WTC11 (cell line): ENCODE data around the gene KLRF1. TPM values are rescaled to one million over a fixed set of nuclear protein-coding genes. Genes with fewer than 3 reads are reported as not detected.

ENCODE experiments used
- ATAC-seq: fragments of 200-7000 bp; cut with Tn5 transposase; 2 replicates; pipeline ENCODE4 v1.10.0; 2021; ENCODE audit warnings: mild to moderate bottlenecking, moderate library complexity
- Bru-seq: library from RNA; stranded (reverse); fragments of 400-500 nt; gene quantifications from one replicate; lab custom pipeline; 2021; lab: Mats Ljungman, UMichigan
- CTCF ChIA-PET: fragments of 300-600 bp; sonication (Branson Sonifier 250); formaldehyde crosslinking; loops from one replicate; lab custom pipeline; 2021; ENCODE audit warnings: antibody characterized with exemption; lab: Charles Lee
- POLR2A ChIA-PET: fragments of 350-600 bp; sonication (Branson Sonifier 250); formaldehyde crosslinking; loops from one replicate; lab custom pipeline; 2021; ENCODE audit warnings: antibody characterized with exemption; lab: Charles Lee
- DNase-seq: peaks from one replicate; pipeline ENCODE4 v3.0.0; 2021; ENCODE audit warnings: low spot score
- H3K27ac Mint-ChIP-seq: 2 replicates; pipeline ENCODE4 v1.8.0; 2021; ENCODE audit warnings: mixed read lengths
- H3K27me3 Mint-ChIP-seq: 2 replicates; pipeline ENCODE4 v1.8.0; 2021; ENCODE audit warnings: low read depth, mild to moderate bottlenecking, moderate library complexity, mixed read lengths
- H3K36me3 Mint-ChIP-seq: 2 replicates; pipeline ENCODE4 v1.8.0; 2021; ENCODE audit warnings: mixed read lengths
- H3K4me1 Mint-ChIP-seq: 2 replicates; pipeline ENCODE4 v1.8.0; 2022; ENCODE audit warnings: mixed read lengths
- H3K4me3 Mint-ChIP-seq: 2 replicates; pipeline ENCODE4 v1.8.0; 2021; ENCODE audit warnings: mild to moderate bottlenecking, moderate library complexity, mixed read lengths
- H3K9me3 Mint-ChIP-seq: 2 replicates; pipeline ENCODE4 v1.8.0; 2021; ENCODE audit warnings: mixed read lengths
- ELF4 ChIP-seq: sonication (generic); formaldehyde crosslinking; IDR thresholded peaks from 2 replicates; pipeline ENCODE4 v1.8.1; 2022; ENCODE audit warnings: low read depth, mild to moderate bottlenecking, moderate library complexity, missing genetic modification reagents
- EMX1 ChIP-seq: fragments of 250-450 bp; sonication (Bioruptor Pico); IDR thresholded peaks from 2 replicates; pipeline ENCODE4 v1.8.0; 2021; ENCODE audit warnings: mild to moderate bottlenecking
- IRF2 ChIP-seq: sonication (generic); formaldehyde crosslinking; IDR thresholded peaks from 2 replicates; pipeline ENCODE4 v1.8.0; 2022; ENCODE audit warnings: low read depth, missing genetic modification reagents, borderline replicate concordance
- JAZF1 ChIP-seq: fragments of 250-450 bp; sonication (Bioruptor Pico); IDR thresholded peaks from 2 replicates; pipeline ENCODE4 v1.9.0; 2021; ENCODE audit warnings: moderate library complexity, mild to moderate bottlenecking, inconsistent platforms
- JUN ChIP-seq: sonication (generic); formaldehyde crosslinking; IDR thresholded peaks from 2 replicates; pipeline ENCODE4 v1.8.0; 2023; ENCODE audit warnings: mild to moderate bottlenecking, missing genetic modification reagents
- NFATC4 ChIP-seq: fragments of 250-450 bp; sonication (Bioruptor Pico); IDR thresholded peaks from 2 replicates; pipeline ENCODE4 v1.9.0; 2021; ENCODE audit warnings: mild to moderate bottlenecking
- NR1H2 ChIP-seq: sonication (generic); formaldehyde crosslinking; IDR thresholded peaks from 2 replicates; pipeline ENCODE4 v1.9.0; 2021; ENCODE audit warnings: mild to moderate bottlenecking, moderate library complexity, missing genetic modification reagents
- NR2C2 ChIP-seq: sonication (generic); formaldehyde crosslinking; IDR thresholded peaks from 2 replicates; pipeline ENCODE4 v1.8.0; 2022; ENCODE audit warnings: mild to moderate bottlenecking, missing genetic modification reagents
- SP1 ChIP-seq: sonication (generic); formaldehyde crosslinking; conservative IDR thresholded peaks from 2 replicates; pipeline ENCODE4 v1.8.1; 2022; ENCODE audit warnings: missing genetic modification reagents
- TEAD1 ChIP-seq: sonication (generic); formaldehyde crosslinking; IDR thresholded peaks from 2 replicates; pipeline ENCODE4 v1.8.0; 2022; ENCODE audit warnings: mild to moderate bottlenecking, missing genetic modification reagents
- ZBTB21 ChIP-seq: sonication (generic); formaldehyde crosslinking; IDR thresholded peaks from 2 replicates; pipeline ENCODE4 v1.8.1; 2023; ENCODE audit warnings: mild to moderate bottlenecking, missing genetic modification reagents, borderline replicate concordance
- ZNF121 ChIP-seq: sonication (generic); formaldehyde crosslinking; IDR thresholded peaks from 2 replicates; pipeline ENCODE4 v1.8.0; 2023; ENCODE audit warnings: missing genetic modification reagents
- long read RNA-seq, 3 experiments: library from RNA in 1 of 3; library from capped mRNA in 1 of 3; library from polyadenylated mRNA in 1 of 3; unstranded in 2 of 3; stranded (forward) in 1 of 3; transcript quantifications; one replicate each; pipeline ENCODE4 v2.0.0, GENCODE V29; 2021
- total RNA-seq: library from RNA; stranded (reverse); gene quantifications from 3 replicates; pipeline ENCODE4 v1.2.3, GENCODE V29; 2021
- TF ChIP-seq, protein P1 (sequence below): sonication (generic); formaldehyde crosslinking; IDR thresholded peaks from 2 replicates; pipeline ENCODE4 v1.8.0; 2022; ENCODE audit warnings: mild to moderate bottlenecking, missing genetic modification reagents
- TF ChIP-seq, protein P2 (sequence below): sonication (generic); formaldehyde crosslinking; IDR thresholded peaks from 2 replicates; pipeline ENCODE4 v1.8.1; 2023; ENCODE audit warnings: mild to moderate bottlenecking, missing genetic modification reagents, moderate library complexity
- TF ChIP-seq, protein P3 (sequence below): sonication (generic); formaldehyde crosslinking; IDR thresholded peaks from 2 replicates; pipeline ENCODE4 v1.8.0; 2022; ENCODE audit warnings: mild to moderate bottlenecking, missing genetic modification reagents
- TF ChIP-seq, protein P4 (sequence below): sonication (generic); formaldehyde crosslinking; IDR thresholded peaks from 2 replicates; pipeline ENCODE4 v1.8.0; 2022; ENCODE audit warnings: missing genetic modification reagents
- TF ChIP-seq, protein P5 (sequence below): fragments of 250-450 bp; sonication (Bioruptor Pico); IDR thresholded peaks from 2 replicates; pipeline ENCODE4 v1.9.0; 2021; ENCODE audit warnings: moderate library complexity, mild to moderate bottlenecking, inconsistent platforms, borderline replicate concordance
- TF ChIP-seq, protein P6 (sequence below): sonication (generic); formaldehyde crosslinking; IDR thresholded peaks from 2 replicates; pipeline ENCODE4 v1.8.1; 2023; ENCODE audit warnings: mild to moderate bottlenecking, missing genetic modification reagents, moderate library complexity

The KLRF1 gene, protein sequence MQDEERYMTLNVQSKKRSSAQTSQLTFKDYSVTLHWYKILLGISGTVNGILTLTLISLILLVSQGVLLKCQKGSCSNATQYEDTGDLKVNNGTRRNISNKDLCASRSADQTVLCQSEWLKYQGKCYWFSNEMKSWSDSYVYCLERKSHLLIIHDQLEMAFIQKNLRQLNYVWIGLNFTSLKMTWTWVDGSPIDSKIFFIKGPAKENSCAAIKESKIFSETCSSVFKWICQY
- total RNA-seq: not detected in 3 replicates
- Bru-seq, nascent RNA: percentile 11 among the genes with signal in this experiment
- long read RNA-seq, experiment 1: 0 reads
- long read RNA-seq, experiment 2: 0 reads
- long read RNA-seq, experiment 3: 0 reads

DNA sequence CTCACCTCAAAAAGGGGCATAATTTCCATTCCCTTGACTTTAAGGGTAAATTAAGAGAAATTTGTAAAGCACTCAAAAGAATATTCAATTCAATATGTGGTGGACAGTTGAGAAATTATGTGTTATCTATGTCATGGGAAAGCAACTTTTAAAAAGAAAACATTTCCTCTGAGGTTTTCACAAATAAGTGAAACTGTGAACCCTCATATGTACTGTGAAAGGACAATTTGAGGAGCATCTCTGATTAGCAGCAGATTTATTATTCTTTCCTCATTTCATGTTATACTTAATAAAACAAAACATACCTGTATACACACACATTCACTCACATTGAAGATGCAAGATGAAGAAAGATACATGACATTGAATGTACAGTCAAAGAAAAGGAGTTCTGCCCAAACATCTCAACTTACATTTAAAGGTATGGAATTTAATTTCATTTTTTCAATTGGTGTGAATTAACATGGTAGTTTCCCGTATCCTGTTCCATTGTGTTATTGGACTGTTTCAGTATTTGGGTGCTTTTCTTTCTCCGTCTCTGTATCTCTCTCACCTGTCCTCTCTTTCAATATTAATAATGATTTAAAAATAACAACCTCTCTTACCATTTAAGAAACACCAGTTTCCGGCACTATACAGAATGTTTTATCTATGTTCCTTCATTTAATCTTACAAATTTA lies at the start of gene KLRF1:
Gene KLRF1 (plus strand): TSS at position 273 of the 680 bp plus-strand sequence. CDS start 64 bp downstream, at position 337.
- H3K4me1 Mint-ChIP-seq: no peaks in the 10 kb centered on the region
- H3K4me3 Mint-ChIP-seq: no peak within 1 kb of the TSS
- H3K27me3 Mint-ChIP-seq: peaks cover 8% of the 10 kb centered on the region
- peaks cover 5% of the 10 kb centered on the region for H3K9me3 Mint-ChIP-seq
- TF ChIP-seq IRF2 (CRISPR knock-in tag): no peak
- DNase-seq: no peak
- CTCF ChIA-PET: no interaction called here
- ATAC-seq: no peak
- POLR2A ChIA-PET: no interaction called here
- H3K36me3 Mint-ChIP-seq: no peaks in the 10 kb centered on the region
- no peak within 1 kb of the TSS for H3K27ac Mint-ChIP-seq

DNA sequence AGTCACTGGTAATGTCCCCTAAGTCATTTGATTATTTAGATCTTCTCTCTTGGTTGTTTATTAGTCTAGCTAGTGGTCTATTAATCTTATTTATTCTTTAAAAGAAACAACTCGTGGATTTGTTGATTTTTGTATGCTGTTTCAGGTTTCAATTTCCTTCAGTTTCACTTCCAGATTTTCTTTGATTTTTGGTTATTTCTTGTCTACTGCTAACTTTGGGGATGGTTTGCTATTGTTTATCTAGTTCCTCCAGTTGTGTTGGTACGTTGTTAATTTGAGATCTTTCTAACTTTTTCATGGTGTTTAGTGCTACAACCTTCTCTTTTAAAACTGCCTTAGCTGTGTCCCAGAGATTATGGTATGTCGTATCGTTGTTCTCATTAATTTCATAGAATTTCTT lies 48.1 kb upstream of the KLRF1 start:
- ChIA-PET CTCF (interaction anchor here (1.4 kb wide), 1 partner anchor 28 kb away, joined by 3 read pairs; no protein-coding TSS in a partner anchor), POLR2A (no interaction called here)
- H3K27me3 Mint-ChIP-seq: no peaks in the 10 kb centered on the region
- no peak overlapping the region; the same call in 1 of the 2 replicates for H3K27ac Mint-ChIP-seq
- H3K4me3 Mint-ChIP-seq: no peak overlapping the region
- H3K4me1 Mint-ChIP-seq: peaks cover 51% of the 10 kb centered on the region
- peaks cover 7% of the 10 kb centered on the region; the same call in 1 of the 2 replicates for H3K36me3 Mint-ChIP-seq
- DNase-seq: no peak
- no peak for TF ChIP-seq ZBTB21
- TF ChIP-seq, protein P1, sequence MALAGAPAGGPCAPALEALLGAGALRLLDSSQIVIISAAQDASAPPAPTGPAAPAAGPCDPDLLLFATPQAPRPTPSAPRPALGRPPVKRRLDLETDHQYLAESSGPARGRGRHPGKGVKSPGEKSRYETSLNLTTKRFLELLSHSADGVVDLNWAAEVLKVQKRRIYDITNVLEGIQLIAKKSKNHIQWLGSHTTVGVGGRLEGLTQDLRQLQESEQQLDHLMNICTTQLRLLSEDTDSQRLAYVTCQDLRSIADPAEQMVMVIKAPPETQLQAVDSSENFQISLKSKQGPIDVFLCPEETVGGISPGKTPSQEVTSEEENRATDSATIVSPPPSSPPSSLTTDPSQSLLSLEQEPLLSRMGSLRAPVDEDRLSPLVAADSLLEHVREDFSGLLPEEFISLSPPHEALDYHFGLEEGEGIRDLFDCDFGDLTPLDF: no peak
- TF ChIP-seq, protein P2, sequence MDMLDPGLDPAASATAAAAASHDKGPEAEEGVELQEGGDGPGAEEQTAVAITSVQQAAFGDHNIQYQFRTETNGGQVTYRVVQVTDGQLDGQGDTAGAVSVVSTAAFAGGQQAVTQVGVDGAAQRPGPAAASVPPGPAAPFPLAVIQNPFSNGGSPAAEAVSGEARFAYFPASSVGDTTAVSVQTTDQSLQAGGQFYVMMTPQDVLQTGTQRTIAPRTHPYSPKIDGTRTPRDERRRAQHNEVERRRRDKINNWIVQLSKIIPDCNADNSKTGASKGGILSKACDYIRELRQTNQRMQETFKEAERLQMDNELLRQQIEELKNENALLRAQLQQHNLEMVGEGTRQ (CRISPR knock-in tag): no peak
- no peak for TF ChIP-seq NR1H2 (CRISPR knock-in tag)
- TF ChIP-seq, protein P3, sequence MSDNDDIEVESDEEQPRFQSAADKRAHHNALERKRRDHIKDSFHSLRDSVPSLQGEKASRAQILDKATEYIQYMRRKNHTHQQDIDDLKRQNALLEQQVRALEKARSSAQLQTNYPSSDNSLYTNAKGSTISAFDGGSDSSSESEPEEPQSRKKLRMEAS (CRISPR knock-in tag): no peak
- no peak for TF ChIP-seq JUN (CRISPR knock-in tag)
- TF ChIP-seq, protein P4, sequence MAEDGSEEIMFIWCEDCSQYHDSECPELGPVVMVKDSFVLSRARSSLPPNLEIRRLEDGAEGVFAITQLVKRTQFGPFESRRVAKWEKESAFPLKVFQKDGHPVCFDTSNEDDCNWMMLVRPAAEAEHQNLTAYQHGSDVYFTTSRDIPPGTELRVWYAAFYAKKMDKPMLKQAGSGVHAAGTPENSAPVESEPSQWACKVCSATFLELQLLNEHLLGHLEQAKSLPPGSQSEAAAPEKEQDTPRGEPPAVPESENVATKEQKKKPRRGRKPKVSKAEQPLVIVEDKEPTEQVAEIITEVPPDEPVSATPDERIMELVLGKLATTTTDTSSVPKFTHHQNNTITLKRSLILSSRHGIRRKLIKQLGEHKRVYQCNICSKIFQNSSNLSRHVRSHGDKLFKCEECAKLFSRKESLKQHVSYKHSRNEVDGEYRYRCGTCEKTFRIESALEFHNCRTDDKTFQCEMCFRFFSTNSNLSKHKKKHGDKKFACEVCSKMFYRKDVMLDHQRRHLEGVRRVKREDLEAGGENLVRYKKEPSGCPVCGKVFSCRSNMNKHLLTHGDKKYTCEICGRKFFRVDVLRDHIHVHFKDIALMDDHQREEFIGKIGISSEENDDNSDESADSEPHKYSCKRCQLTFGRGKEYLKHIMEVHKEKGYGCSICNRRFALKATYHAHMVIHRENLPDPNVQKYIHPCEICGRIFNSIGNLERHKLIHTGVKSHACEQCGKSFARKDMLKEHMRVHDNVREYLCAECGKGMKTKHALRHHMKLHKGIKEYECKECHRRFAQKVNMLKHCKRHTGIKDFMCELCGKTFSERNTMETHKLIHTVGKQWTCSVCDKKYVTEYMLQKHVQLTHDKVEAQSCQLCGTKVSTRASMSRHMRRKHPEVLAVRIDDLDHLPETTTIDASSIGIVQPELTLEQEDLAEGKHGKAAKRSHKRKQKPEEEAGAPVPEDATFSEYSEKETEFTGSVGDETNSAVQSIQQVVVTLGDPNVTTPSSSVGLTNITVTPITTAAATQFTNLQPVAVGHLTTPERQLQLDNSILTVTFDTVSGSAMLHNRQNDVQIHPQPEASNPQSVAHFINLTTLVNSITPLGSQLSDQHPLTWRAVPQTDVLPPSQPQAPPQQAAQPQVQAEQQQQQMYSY (CRISPR knock-in tag): no peak
- TF ChIP-seq JAZF1 (CRISPR knock-in tag): no peak
- TF ChIP-seq, protein P5, sequence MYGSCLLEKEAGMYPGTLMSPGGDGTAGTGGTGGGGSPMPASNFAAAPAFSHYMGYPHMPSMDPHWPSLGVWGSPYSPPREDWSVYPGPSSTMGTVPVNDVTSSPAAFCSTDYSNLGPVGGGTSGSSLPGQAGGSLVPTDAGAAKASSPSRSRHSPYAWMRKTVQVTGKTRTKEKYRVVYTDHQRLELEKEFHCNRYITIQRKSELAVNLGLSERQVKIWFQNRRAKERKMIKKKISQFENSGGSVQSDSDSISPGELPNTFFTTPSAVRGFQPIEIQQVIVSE (CRISPR knock-in tag): no peak
- TF ChIP-seq TEAD1: no peak
- TF ChIP-seq EMX1: no peak
- no peak for TF ChIP-seq ELF4 (CRISPR knock-in tag)
- TF ChIP-seq, protein P6, sequence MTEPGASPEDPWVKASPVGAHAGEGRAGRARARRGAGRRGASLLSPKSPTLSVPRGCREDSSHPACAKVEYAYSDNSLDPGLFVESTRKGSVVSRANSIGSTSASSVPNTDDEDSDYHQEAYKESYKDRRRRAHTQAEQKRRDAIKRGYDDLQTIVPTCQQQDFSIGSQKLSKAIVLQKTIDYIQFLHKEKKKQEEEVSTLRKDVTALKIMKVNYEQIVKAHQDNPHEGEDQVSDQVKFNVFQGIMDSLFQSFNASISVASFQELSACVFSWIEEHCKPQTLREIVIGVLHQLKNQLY (CRISPR knock-in tag): no peak
- no peak for TF ChIP-seq SP1
- no peak for TF ChIP-seq IRF2 (CRISPR knock-in tag)
- TF ChIP-seq NR2C2 (CRISPR knock-in tag): no peak
- TF ChIP-seq ZNF121 (CRISPR knock-in tag): no peak
- no peak for TF ChIP-seq NFATC4 (CRISPR knock-in tag)
- ATAC-seq: no peak
- peaks cover 34% of the 10 kb centered on the region for H3K9me3 Mint-ChIP-seq
